ENCODE measurements around the gene TM6SF1.

TM6SF1 gene

GRCh38 chr15:83102346-83102745 lies 5.1 kb upstream of the TM6SF1 start:
- no peaks in the 10 kb centered on the region for H3K4me1 ChIP-seq (ENCODE audit: insufficient read depth, low read length)
- H3K9ac ChIP-seq (ENCODE audit: low read depth, low read length), result no peak overlapping the region
- H3K36me3 ChIP-seq (ENCODE audit: insufficient read depth, low read length), result no peaks in the 10 kb centered on the region
- no peaks in the 10 kb centered on the region for H3K9me3 ChIP-seq (ENCODE audit: control insufficient read depth, insufficient read depth, low read length)

- Histone ChIP-seq H3K9me3 (ENCODE audit: control insufficient read depth, insufficient read depth, low read length) (no peaks in the 10 kb centered on the region), H3K36me3 (ENCODE audit: insufficient read depth, low read length) (no peaks in the 10 kb centered on the region), H3K4me1 (ENCODE audit: insufficient read depth, low read length) (no peaks in the 10 kb centered on the region), H3K9ac (ENCODE audit: low read depth, low read length) (no peak overlapping the region)
These were observed 3.3 kb upstream of the TM6SF1 start for GRCh38 chr15:83104141-83104540.

GRCh38 chr15:83105440-83105839 lies 2.0 kb upstream of the TM6SF1 start:
- no peak overlapping the region for H3K9ac ChIP-seq (ENCODE audit: low read depth, low read length)
- no peaks in the 10 kb centered on the region for H3K4me1 ChIP-seq (ENCODE audit: insufficient read depth, low read length)
- no peaks in the 10 kb centered on the region for H3K9me3 ChIP-seq (ENCODE audit: control insufficient read depth, insufficient read depth, low read length)
- no peaks in the 10 kb centered on the region for H3K36me3 ChIP-seq (ENCODE audit: insufficient read depth, low read length)

- Histone ChIP-seq H3K9me3 (ENCODE audit: control insufficient read depth, insufficient read depth, low read length) (no peaks in the 10 kb centered on the region), H3K9ac (ENCODE audit: low read depth, low read length) (peak overlapping the region; percentile 75; the same call in 1 of the 2 replicates), H3K36me3 (ENCODE audit: insufficient read depth, low read length) (no peaks in the 10 kb centered on the region), H3K4me1 (ENCODE audit: insufficient read depth, low read length) (no peaks in the 10 kb centered on the region)
These were observed 366 bp downstream of the TM6SF1 start for GRCh38 chr15:83107841-83108181.

GRCh38 chr15:83108266-83109219 lies 1.1 kb downstream of the TM6SF1 start:
- no peaks in the 10 kb centered on the region for H3K36me3 ChIP-seq (ENCODE audit: insufficient read depth, low read length)
- no peaks in the 10 kb centered on the region for H3K4me1 ChIP-seq (ENCODE audit: insufficient read depth, low read length)
- H3K9me3 ChIP-seq (ENCODE audit: control insufficient read depth, insufficient read depth, low read length), result no peaks in the 10 kb centered on the region
- H3K9ac ChIP-seq (ENCODE audit: low read depth, low read length), result peak overlapping the region; percentile 75; the same call in 1 of the 2 replicates

- Histone ChIP-seq H3K36me3 (ENCODE audit: insufficient read depth, low read length) (0 out of 2 replicates have a peak, but pooled peaks cover 4% of the 10 kb centered on the region), H3K9me3 (ENCODE audit: control insufficient read depth, insufficient read depth, low read length) (no peaks in the 10 kb centered on the region), H3K9ac (ENCODE audit: low read depth, low read length) (no peak overlapping the region), H3K4me1 (ENCODE audit: insufficient read depth, low read length) (no peaks in the 10 kb centered on the region)
These were observed 2.1 kb downstream of the TM6SF1 start for GRCh38 chr15:83109532-83109931.

- Histone ChIP-seq H3K4me1 (ENCODE audit: insufficient read depth, low read length) (no peaks in the 10 kb centered on the region), H3K9me3 (ENCODE audit: control insufficient read depth, insufficient read depth, low read length) (no peaks in the 10 kb centered on the region), H3K36me3 (ENCODE audit: insufficient read depth, low read length) (0 out of 2 replicates have a peak, but pooled peaks cover 4% of the 10 kb centered on the region), H3K9ac (ENCODE audit: low read depth, low read length) (no peak overlapping the region)
These were observed 2.9 kb downstream of the TM6SF1 start for GRCh38 chr15:83110381-83110780.

GRCh38 chr15:83111149-83111548 lies 3.7 kb downstream of the TM6SF1 start:
- no peak overlapping the region for H3K9ac ChIP-seq (ENCODE audit: low read depth, low read length)
- 0 out of 2 replicates have a peak, but pooled peaks cover 4% of the 10 kb centered on the region for H3K36me3 ChIP-seq (ENCODE audit: insufficient read depth, low read length)
- no peaks in the 10 kb centered on the region for H3K4me1 ChIP-seq (ENCODE audit: insufficient read depth, low read length)
- H3K9me3 ChIP-seq (ENCODE audit: control insufficient read depth, insufficient read depth, low read length), result no peaks in the 10 kb centered on the region

- Histone ChIP-seq H3K9me3 (ENCODE audit: control insufficient read depth, insufficient read depth, low read length) (no peaks in the 10 kb centered on the region), H3K4me1 (ENCODE audit: insufficient read depth, low read length) (no peaks in the 10 kb centered on the region), H3K9ac (ENCODE audit: low read depth, low read length) (no peak overlapping the region), H3K36me3 (ENCODE audit: insufficient read depth, low read length) (0 out of 2 replicates have a peak, but pooled peaks cover 4% of the 10 kb centered on the region)
These were observed 4.9 kb downstream of the TM6SF1 start for GRCh38 chr15:83112233-83112955.

GRCh38 chr15:83112956-83113299 lies 5.5 kb downstream of the TM6SF1 start:
- H3K4me1 ChIP-seq (ENCODE audit: insufficient read depth, low read length), result no peaks in the 10 kb centered on the region
- no peaks in the 10 kb centered on the region for H3K9me3 ChIP-seq (ENCODE audit: control insufficient read depth, insufficient read depth, low read length)
- no peak overlapping the region for H3K9ac ChIP-seq (ENCODE audit: low read depth, low read length)
- H3K36me3 ChIP-seq (ENCODE audit: insufficient read depth, low read length), result 0 out of 2 replicates have a peak, but pooled peaks cover 4% of the 10 kb centered on the region

- Histone ChIP-seq H3K4me1 (ENCODE audit: insufficient read depth, low read length) (no peaks in the 10 kb centered on the region), H3K9me3 (ENCODE audit: control insufficient read depth, insufficient read depth, low read length) (no peaks in the 10 kb centered on the region), H3K9ac (ENCODE audit: low read depth, low read length) (no peak overlapping the region), H3K36me3 (ENCODE audit: insufficient read depth, low read length) (0 out of 2 replicates have a peak, but pooled peaks cover 4% of the 10 kb centered on the region)
These were observed 6.6 kb downstream of the TM6SF1 start for GRCh38 chr15:83113881-83114674.

GRCh38 chr15:83114856-83115255 lies 7.4 kb downstream of the TM6SF1 start:
- Histone ChIP-seq H3K9ac (ENCODE audit: low read depth, low read length) (no peak overlapping the region), H3K36me3 (ENCODE audit: insufficient read depth, low read length) (0 out of 2 replicates have a peak, but pooled peaks cover 4% of the 10 kb centered on the region), H3K4me1 (ENCODE audit: insufficient read depth, low read length) (no peaks in the 10 kb centered on the region), H3K9me3 (ENCODE audit: control insufficient read depth, insufficient read depth, low read length) (no peaks in the 10 kb centered on the region)

GRCh38 chr15:83115410-83115809 lies 8.0 kb downstream of the TM6SF1 start:
- H3K4me1 ChIP-seq (ENCODE audit: insufficient read depth, low read length), result no peaks in the 10 kb centered on the region
- H3K9me3 ChIP-seq (ENCODE audit: control insufficient read depth, insufficient read depth, low read length), result no peaks in the 10 kb centered on the region
- no peak overlapping the region for H3K9ac ChIP-seq (ENCODE audit: low read depth, low read length)
- H3K36me3 ChIP-seq (ENCODE audit: insufficient read depth, low read length), result 0 out of 2 replicates have a peak, but pooled peaks cover 4% of the 10 kb centered on the region

All from ES-I3 (cell line).